GM21515 (cell line): ENCODE measurements around the gene SPTB.

Experiments used
- ATAC-seq: cut with Tn5 transposase; IDR thresholded peaks from one replicate; pipeline ENCODE4 v1.9.1; 2021; ENCODE audit not compliant: unreplicated experiment

The SPTB gene

GRCh38 chr14:64717870-64718269 lies 161.8 kb downstream of the SPTB start:
- no peak for ATAC-seq

GRCh38 chr14:64715628-64716412 lies 163.9 kb downstream of the SPTB start:
- no peak for ATAC-seq

DNA sequence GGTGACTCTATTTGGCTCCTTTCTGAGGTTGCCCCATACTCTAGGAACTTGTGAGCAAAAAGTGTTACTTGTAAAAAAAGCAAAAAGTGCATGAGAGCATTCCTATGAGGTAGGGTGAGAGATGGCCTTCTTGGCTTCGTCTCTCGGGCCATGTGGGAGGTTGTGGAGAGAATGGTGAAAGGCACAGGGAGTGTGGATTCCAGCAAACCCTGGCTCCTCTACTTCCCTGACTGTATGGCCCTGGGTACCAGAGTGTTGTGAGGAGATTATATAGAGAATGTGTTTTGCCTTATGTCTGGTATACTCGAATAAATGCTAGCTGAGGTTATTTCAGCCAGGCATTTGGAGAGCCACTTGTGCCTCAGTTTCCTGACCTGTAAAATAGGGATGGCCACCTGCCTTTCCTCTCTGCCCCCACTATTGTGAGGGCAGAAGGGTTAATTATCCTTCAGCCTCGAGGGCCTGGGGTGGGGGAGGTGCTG lies 164.5 kb downstream of the SPTB start:
- no peak for ATAC-seq

GRCh38 chr14:64714432-64715025 lies 165.2 kb downstream of the SPTB start:
- ATAC-seq = no peak

DNA sequence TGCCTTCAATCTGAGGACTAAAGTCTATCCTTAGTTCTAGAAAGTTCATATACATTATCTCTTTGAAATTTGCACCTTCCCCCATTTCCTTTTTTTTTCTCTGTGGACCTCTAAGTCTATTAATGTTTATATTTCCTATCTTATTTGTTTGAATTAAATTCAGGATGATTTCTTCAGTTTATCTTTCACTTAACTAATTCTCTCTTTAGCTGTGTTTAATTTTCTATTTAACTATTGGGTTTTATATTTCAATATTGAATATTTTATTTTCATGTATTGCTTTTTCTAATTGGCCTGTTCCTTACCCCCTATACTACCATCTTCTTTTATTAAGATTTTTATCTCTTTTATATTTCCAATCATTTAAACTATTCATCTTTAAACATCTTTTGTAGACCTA lies 166.0 kb downstream of the SPTB start:
- no peak for ATAC-seq

DNA sequence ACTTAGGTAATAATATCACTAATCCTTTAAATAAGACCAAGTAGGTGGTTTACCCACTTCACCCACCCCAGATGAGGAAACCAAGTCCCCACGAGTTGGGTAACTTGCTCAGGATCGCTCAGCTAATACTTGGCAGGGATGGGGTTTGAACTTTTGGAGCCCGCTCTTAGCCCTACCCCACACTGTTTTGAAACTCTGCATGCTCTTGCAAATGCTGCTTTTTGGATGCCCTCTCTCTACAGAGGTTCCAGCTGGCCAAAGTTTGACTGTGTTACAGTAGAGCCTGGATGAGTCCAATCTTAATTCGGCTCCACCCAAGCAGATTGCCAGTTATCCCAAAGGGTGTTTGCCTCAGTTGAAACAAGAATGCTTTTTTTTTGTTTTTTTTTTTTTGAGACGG lies 168.7 kb downstream of the SPTB start:
- no peak for ATAC-seq

GRCh38 chr14:64709126-64709525 lies 170.6 kb downstream of the SPTB start:
- no peak for ATAC-seq

GRCh38 chr14:64708148-64709004 lies 171.3 kb downstream of the SPTB start:
- ATAC-seq = no peak

DNA sequence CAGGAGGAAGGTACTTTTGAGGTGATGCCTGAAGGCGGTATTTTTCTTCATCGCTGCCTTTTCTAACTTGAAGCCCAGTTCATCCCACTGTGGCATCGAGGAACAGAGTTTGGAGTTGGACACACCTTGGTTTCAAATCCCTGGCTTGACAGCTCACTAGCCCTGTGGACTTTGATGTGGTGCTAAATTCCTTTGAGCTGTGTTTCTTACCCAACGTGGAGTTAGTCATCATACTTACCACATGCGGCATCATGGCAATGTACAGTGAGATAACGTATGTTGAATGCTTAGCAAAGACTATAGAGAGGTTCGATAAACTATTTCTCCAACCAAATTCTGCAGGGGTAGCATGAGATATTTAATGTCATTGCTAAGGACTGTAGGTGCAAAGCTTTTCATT lies 172.0 kb downstream of the SPTB start:
- no peak for ATAC-seq

DNA sequence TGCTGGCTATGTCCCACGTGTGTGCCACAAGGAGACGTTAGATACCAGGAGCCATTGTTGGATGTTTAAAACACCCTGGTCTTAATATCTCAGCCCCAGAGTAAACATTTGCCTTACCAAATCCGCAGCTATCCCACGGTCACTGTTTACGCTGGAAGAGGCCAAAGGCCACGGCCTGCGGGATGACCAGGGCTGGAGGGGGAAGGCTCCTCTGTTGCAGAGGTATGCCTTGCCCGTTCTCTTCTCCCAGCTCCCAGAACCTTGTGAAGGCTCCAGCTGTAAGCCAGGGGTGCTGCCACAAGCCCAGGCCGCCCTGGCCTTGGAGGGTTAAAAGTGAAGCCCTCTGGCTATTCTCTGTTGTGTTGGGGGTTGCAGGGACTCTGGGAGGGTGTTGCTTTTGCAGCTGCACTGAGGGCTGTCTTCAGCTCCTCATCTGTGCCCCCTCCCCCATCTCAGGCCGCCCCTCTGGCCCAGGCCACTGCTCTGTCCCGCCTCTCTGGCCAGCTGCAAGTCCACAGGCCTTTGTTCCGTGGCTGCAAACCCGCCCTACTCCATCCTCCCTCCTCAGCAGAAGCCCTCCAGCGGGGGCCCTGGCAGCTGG lies 173.0 kb downstream of the SPTB start:
- no peak for ATAC-seq

GRCh38 chr14:64706119-64706592 lies 173.6 kb downstream of the SPTB start:
- no peak for ATAC-seq

DNA sequence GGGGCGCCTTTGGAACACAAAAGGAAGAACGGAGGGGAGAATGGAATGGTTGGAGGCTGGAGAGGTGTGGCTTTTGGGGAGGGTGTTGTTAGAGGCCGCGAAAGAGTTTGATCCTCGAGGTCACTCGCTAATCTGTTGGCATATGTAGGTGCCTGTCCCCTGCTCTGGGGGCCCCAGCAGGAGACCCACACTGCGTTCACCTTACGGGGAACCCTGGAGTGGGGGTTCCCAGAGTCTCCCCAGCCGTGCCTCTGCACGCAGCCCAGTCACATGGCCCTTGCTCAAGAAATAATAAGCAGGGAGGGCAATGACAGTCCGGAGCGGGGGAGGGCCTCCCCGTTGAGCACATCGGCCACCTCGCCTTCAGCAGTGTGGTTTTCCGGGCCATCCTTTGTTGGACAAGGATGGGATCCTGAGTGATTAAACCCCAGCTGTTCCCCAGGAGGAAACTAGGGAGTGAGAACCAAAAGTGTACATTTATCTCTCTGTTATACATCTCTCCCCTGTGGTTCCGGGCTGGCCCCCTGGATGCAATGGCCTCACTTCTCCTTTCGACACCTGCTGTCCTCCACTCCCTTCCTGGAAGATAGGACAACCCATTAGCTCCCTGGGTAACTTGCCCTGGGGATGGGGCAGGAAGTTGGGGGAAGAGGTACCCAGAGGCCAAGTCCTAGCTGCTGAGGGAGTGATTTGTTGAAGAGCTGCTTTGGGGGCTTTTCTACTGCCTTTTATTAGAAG lies 174.2 kb downstream of the SPTB start:
- ATAC-seq = no peak

DNA sequence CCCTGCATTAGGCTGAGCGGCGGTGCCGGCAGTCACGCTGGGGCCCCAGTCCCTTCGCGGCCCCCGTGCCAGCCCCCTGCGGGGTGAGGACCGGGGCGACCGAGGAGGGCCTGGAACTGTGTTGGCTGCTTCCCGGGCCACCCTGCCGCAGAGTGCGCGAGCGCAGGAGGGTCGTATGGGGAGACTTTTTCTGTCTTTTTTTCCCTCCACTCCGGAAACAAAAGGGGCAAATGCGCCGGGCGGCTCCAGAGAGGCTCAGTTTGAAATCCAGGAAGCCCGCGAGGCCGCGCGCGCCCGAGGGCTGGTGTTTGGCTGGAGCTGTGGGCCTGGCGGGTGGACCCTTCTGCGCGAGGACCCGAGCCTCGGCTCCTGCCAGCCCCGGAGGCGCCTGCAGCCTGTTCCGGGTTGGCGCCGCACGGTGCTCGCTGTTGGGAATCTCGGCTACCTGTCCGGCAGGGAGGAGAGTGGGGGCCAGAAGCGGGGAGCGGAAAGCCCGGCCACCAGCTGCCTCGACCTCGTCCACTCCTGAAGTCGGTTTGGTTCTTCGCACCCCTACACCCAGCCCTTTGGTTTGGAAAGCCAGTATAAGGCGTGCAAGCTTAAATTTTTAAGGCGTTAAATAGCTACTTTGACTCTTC lies 174.8 kb downstream of the SPTB start:
- ATAC-seq = no peak

DNA sequence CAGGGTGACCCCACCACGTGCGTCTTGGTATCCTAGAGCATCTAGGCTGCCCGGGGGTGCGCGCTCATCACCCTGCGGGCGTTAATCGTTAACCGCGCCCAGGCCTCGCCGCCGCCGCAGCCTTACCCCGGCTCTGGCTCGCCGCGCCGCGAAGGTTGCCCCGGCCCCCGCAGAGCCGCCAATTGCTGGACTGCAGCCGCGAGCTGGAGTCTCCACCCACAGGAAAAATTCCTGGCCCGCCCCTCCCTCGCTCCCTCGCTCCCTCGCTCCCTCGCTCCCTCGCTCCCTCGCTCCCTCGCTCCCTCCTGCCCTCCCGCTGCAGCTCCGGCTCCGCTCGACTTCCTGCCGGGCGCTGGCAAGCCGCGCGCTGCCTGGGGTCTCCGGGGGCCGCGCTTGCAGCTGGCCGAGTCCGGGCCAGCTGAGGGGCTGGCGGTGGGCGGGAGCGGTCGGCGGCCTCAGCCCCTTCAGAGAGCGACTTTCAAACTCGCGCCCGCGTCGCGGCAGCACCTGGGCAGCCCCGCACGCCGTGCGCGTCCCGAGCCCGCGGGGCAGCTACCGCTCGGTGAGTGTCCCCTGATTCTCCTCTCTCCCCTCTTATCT lies 175.5 kb downstream of the SPTB start, which contains the start of gene PLEKHG3:
PLEKHG3 (plus strand) TSS at position 282 of the 600 bp plus-strand sequence. CDS start 23,208 bp downstream, outside the sequence.
- no peak for ATAC-seq

DNA sequence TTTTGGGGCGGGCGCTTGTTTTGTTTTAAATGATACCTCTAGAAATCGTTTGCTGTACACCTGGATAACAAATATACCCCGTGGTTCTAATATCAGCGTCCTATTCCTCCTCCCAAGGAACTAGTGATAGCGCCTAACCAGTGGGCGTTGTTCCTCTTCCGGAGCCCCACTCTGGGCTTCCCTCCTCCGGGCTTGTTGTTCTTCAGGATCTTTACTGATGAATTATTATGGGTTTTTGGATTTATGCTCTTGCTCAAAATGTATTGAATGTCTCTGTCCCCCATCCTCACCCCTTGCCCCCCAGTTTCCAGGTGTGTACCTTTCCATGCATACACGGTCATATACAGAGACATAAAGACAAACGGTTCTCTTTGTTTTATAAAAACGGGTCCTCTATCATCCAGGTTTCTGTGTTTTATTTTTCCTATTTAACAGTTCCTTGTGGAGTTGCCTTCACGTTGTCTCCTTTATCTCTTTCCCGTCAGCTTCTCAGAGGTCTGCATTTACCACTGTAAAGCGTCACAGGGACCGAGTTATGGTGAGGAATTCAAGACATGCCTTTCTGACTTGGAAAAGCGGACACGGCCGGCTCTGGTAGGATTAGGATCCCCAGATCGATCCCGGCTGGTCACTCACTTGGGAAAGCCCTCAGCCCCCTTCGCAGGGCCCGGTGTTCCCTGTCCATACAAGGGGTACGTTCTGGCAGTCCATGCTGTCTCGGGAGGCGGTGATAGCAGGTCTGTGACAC lies 176.1 kb downstream of the SPTB start:
- no peak for ATAC-seq

DNA sequence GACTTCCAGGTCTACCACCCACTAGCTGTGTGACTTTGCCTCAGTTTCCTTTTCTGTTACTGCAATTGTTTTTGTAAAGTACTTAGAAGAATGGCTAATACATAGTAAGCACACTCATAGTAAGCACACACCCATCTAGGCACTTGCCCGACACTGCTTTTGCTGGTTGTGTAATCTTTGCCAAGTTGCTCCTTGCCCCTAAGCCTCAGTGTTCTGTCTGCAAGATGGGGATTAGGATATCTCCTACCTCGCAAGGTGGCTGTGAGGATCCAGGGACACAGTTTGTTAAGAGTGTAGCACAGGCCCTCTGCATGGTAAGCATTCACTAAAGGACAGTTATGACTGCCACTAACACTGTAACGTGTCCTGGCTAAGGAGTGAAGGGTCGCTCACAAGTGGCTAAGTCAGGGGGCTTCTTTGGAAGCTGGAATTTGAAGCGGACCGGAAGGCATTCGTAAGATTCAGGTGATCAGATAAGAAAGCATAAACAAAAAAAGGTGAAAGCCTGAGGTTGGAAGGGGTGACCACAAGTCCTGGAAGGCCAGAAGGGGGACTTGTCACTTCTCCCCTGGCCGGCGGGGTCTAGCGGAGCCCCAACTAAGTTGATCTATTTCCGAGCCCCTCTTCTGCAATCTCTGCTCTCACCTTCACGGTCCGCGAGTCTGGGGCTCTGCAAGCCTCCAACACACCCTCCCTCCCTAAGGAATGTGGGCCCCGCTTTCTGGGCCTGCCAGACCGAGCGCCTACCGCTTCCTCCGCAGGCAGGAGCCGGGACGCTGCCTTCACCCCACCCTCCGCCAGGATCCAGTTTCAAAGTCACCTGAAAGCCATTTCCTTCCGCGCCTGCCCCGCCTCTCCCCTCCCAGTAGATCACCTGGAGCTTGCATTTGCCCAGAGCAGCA lies 177.0 kb downstream of the SPTB start:
- ATAC-seq = no peak

DNA sequence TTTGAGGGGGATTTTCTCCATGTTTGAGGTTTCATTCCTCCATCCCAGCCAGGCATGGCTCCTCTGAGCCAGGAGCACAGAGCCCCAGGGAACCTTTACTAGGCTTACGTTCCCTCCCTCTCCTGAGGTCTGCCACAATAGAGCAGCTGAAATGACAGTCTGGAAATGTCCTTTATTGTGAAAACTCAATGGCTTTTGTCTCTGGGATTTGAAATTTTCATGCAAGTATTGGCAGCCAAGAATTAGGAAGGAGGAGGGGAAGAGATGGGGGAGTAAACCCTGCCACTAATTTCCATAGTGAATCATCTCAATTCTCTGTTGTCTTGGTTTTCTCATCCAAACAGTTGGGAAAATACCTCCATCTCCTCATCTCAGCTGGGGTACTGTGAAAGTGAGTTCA lies 178.0 kb downstream of the SPTB start:
- no peak for ATAC-seq

- no peak for ATAC-seq
Measured at GRCh38 chr14:64700894-64701293, 178.8 kb downstream of the SPTB start.
